ENCODE measurements around the gene IMMP2L.

IMMP2L gene

GRCh38 chr7:111108496-111108895 is 453.8 kb downstream of the IMMP2L start:
- TF ChIP-seq CTCF (conservative IDR thresholded peaks at IDR 0.05) (no peak), ZFX (IDR thresholded peaks at IDR 0.05) (no peak)
- no peak overlapping the region for H3K27ac ChIP-seq

DNA sequence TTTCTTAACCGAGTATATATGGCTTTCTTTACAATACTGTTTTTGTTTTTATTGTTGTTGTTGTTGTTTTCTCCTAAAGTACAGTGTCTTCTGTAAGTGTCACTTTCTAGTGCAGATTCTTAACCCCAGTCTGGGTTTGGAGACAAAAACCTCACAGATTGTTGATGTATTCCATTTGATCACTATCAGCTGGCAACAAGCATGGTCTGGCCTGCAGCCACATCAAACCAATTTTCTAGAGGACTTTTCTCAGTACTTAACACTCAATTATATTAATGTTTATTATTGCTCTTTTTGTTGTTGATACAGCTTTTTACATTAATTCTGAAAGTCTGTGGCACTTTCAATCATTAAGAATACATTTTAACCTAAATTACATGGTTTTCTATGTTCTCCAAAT is 454.3 kb downstream of the IMMP2L start:
- no peak for TF ChIP-seq ZFX (IDR thresholded peaks at IDR 0.05)
- TF ChIP-seq CTCF (conservative IDR thresholded peaks at IDR 0.05), result no peak
- H3K27ac ChIP-seq, result no peak overlapping the region

DNA sequence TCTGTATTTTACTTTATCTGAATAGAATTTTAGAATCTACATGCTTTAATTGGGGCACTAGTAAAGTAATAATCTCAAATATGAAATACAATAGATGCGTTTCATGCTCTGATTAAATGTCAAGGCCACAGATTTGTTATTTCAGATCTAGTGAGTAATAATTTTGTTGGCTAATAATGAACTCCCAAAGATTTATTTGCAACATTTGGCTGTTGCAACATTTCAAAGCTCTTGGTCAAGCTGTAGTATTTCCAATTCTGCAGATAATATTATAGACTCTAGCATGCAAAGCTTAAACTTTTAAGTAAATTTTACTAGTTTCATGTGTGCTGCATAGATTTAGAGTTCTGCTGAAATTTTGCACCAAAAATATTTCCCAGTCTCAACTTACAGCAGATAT is 454.7 kb downstream of the IMMP2L start:
- H3K27ac ChIP-seq, result no peak overlapping the region
- no peak for TF ChIP-seq CTCF (conservative IDR thresholded peaks at IDR 0.05)
- TF ChIP-seq ZFX (IDR thresholded peaks at IDR 0.05), result no peak

DNA sequence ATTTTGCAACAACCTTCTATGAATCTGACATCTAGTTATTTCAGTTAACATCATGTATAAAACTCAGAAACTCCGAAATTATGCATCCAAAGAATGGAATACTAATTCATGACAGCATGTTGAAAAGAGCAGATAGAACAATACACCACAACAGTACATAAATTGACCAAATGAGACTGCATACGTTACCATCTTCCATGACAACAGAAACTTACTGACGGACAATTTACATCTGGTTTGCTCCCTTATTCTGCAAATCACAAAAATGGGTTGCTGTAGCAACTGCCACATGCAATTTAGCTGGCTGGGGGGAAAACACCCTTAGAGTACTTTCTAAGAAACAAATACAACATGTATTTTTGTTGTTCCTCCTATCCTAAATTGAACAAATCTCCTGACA is 457.0 kb downstream of the IMMP2L start:
- H3K27ac ChIP-seq, result no peak overlapping the region
- TF ChIP-seq CTCF (conservative IDR thresholded peaks at IDR 0.05), result no peak

DNA sequence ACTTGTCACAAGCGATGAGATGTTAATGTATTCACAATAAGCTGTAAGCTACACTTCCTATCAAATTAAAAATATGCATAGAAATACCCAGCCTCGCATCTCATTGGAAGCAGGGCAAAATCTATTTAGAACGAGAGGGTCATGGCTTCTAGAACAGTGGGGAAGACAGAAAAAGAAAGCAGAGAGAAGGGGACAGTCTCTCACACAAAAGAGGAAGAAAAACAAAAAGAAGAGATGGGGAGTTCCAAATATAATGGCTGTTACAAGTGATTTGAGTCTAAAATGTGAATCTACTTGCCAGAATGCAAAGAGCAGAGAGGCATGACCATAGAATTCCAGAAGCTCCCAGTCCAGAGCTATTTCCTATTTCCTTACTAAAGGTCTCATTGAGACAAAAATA is 457.6 kb downstream of the IMMP2L start:
- no peak overlapping the region for H3K27ac ChIP-seq
- TF ChIP-seq CTCF (conservative IDR thresholded peaks at IDR 0.05) (no peak), ZFX (IDR thresholded peaks at IDR 0.05) (no peak)

DNA sequence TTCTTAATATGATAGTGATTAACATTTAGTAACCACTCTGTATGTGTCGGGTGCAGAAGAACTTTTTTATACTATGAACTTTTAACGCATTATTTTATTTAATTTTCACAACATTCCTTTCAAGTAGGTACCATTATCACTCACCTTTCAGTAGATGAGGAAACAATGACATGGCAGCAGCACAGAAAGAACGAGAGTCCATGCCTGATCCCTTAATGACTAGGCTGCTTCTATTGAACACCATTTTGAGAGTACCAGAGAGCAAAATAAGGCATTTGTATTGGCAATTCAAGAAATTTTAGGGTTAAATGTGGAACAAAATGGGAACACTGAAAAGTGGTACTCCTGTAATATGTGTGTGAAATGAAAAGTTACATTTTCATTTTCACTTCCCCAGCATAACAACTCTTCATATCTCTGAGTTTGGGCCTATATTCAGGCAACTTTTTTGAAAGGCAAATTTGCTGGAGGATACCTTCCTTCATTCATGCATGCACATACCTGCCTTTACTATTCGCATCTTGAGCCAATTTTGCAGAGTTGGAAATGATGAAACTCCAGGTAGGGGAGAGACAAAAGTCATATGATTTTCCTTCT is 458.5 kb downstream of the IMMP2L start:
- TF ChIP-seq CTCF (conservative IDR thresholded peaks at IDR 0.05) (no peak), ZFX (IDR thresholded peaks at IDR 0.05) (no peak)
- H3K27ac ChIP-seq, result no peak overlapping the region

GRCh38 chr7:111103136-111103535 is 459.2 kb downstream of the IMMP2L start:
- no peak overlapping the region for H3K27ac ChIP-seq

More at GRCh38 chr7:111103136-111103535, 459.2 kb downstream of the IMMP2L start:
- TF ChIP-seq CTCF (conservative IDR thresholded peaks at IDR 0.05) (no peak), ZFX (IDR thresholded peaks at IDR 0.05) (no peak)

Measured in C4-2B (cell line).